K562 (cell line): Measurements from ENCODE around the gene GP1BB. TPM values are rescaled to one million over a fixed set of nuclear protein-coding genes. Genes with fewer than 3 reads are reported as not detected.
A peak's percentile ranks its signal among the peaks of the same experiment; 100 is the strongest.

ENCODE experiments used
- ATAC-seq: fragments of 200-7000 bp; cut with Tn5 transposase; 3 replicates; pipeline ENCODE4 v1.9.1; 2020; ENCODE audit warnings: moderate library complexity
- BruUV-seq: library from RNA; stranded (reverse); fragments of 400-500 nt; replicated peaks from 2 replicates; lab custom pipeline; 2021; lab: Mats Ljungman, UMichigan
- CTCF ChIA-PET: fragments of 300-600 bp; formaldehyde crosslinking; extraction: SDS; loops from one replicate; lab custom pipeline; 2021; ENCODE audit warnings: low intra/inter-chr PET ratio; lab: Yijun Ruan, JAX
- POLR2A ChIA-PET: fragments of 300-600, 350-650 bp; sonication (Branson Sonifier 250); formaldehyde crosslinking; extraction: SDS; loops from one replicate; lab custom pipeline; 2021; ENCODE audit warnings: antibody characterized with exemption, inconsistent platforms; lab: Yijun Ruan, JAX
- DNase-seq, 4 experiments: peaks; one replicate each; pipeline versions ENCODE4 v3.0.0 to v3.0.0-alpha.2; 2011 to 2018; ENCODE audit warnings: low spot score in 3 of 4, mixed read lengths in 3 of 4; ENCODE audit errors: extremely low read depth in 1 of 4
- FAIRE-seq: peaks from 2 replicates; lab custom pipeline; 2011; peaks lifted over from hg19 to GRCh38; lab: Jason Lieb, UNC
- H2AFZ ChIP-seq: 2 replicates; pipeline ENCODE4 v1.6.0; 2011; ENCODE audit warnings: low read depth, low read length, control low read depth, inconsistent platforms
- H3K27ac ChIP-seq: fragments of 200-600 bp; 3 replicates; pipeline ENCODE4 v1.8.0; 2011; ENCODE audit warnings: low read depth, mild to moderate bottlenecking, control low read depth, inconsistent platforms, low read length, moderate library complexity, mixed read lengths; ENCODE audit errors: extremely low read depth
- H3K27me3 ChIP-seq, 2 experiments: fragments of 300-600 bp in 1 of 2; 2 replicates in 1 of 2; 3 replicates in 1 of 2; pipeline versions ENCODE4 v1.6.0 to v1.8.0; 2011; ENCODE audit warnings: inconsistent platforms in 2 of 2, low read length in 2 of 2, mild to moderate bottlenecking in 1 of 2, mixed read lengths in 1 of 2, moderate library complexity in 1 of 2; ENCODE audit not compliant: control insufficient read depth in 2 of 2, insufficient read depth in 2 of 2
- H3K36me3 ChIP-seq: fragments of 300-600 bp; 3 replicates; pipeline ENCODE4 v1.8.0; 2011; ENCODE audit warnings: mild to moderate bottlenecking, low read length, inconsistent platforms; ENCODE audit not compliant: control insufficient read depth, insufficient read depth
- H3K4me1 ChIP-seq, 2 experiments: fragments of 200-600 bp in 1 of 2; replicated peaks in 1 of 2; 2 replicates in 1 of 2; 3 replicates in 1 of 2; pipeline versions ENCODE4 v1.5.1 to v1.8.0; 2011; ENCODE audit warnings: inconsistent platforms in 2 of 2, low read length in 2 of 2, mild to moderate bottlenecking in 1 of 2, mixed read lengths in 1 of 2, moderate library complexity in 1 of 2; ENCODE audit not compliant: control insufficient read depth in 2 of 2, insufficient read depth in 2 of 2
- H3K4me2 ChIP-seq: 2 replicates; pipeline ENCODE4 v1.6.1; 2011; ENCODE audit warnings: low read length, control low read depth, inconsistent platforms, mixed read lengths; ENCODE audit not compliant: insufficient read depth
- H3K4me3 ChIP-seq: fragments of 200-600 bp; sonication (generic), shearing (Covaris generic); 2 replicates; pipeline ENCODE4 v1.5.1; 2016; ENCODE audit warnings: control low read depth, inconsistent platforms
- H3K79me2 ChIP-seq: fragments of 200-600 bp; 3 replicates; pipeline ENCODE4 v1.8.0; 2011; ENCODE audit warnings: low read length, inconsistent platforms; ENCODE audit not compliant: control insufficient read depth, insufficient read depth
- H3K9ac ChIP-seq, 2 experiments: 2 replicates each; pipeline versions ENCODE4 v1.6.0 to v1.6.1; 2011; ENCODE audit warnings: low read depth in 2 of 2, low read length in 2 of 2, control low read depth in 1 of 2, inconsistent platforms in 1 of 2, mild to moderate bottlenecking in 1 of 2, mixed read lengths in 1 of 2; ENCODE audit not compliant: insufficient read depth in 1 of 2
- H3K9me1 ChIP-seq: one replicate; pipeline ENCODE4 v1.6.0; 2011; ENCODE audit warnings: inconsistent platforms, mild to moderate bottlenecking, low read length, moderate library complexity; ENCODE audit not compliant: control insufficient read depth, insufficient read depth
- H3K9me3 ChIP-seq: replicated peaks from 2 replicates; pipeline ENCODE4 v1.5.1; 2011; ENCODE audit warnings: low read depth, low read length, inconsistent platforms; ENCODE audit not compliant: control insufficient read depth, insufficient read depth
- H4K20me1 ChIP-seq: replicated peaks from 2 replicates; pipeline ENCODE4 v1.6.1; 2011; ENCODE audit warnings: low read length, inconsistent platforms, mixed read lengths; ENCODE audit not compliant: control insufficient read depth, insufficient read depth
- CBFB ChIP-seq: sonication (generic); formaldehyde crosslinking; IDR thresholded peaks from 2 replicates; pipeline ENCODE4 v1.4.0; 2020; ENCODE audit warnings: mild to moderate bottlenecking, missing genetic modification reagents
- DMBX1 ChIP-seq: fragments of 250-450 bp; sonication (Bioruptor Pico); IDR thresholded peaks from 2 replicates; pipeline ENCODE4 v1.8.0; 2022; ENCODE audit warnings: inconsistent platforms, mild to moderate bottlenecking, moderate library complexity, borderline replicate concordance
- KAT2B ChIP-seq: IDR thresholded peaks from one replicate; pipeline ENCODE4 v1.6.1; 2012; ENCODE audit warnings: low read depth, mild to moderate bottlenecking, control low read depth, inconsistent platforms, low read length, moderate library complexity
- KDM2B ChIP-seq: fragments of 250-450 bp; sonication (Bioruptor Pico); IDR thresholded peaks from 2 replicates; pipeline ENCODE4 v1.8.0; 2021; ENCODE audit warnings: mild to moderate bottlenecking, moderate library complexity
- NEUROD1 ChIP-seq: fragments of 150-350 bp; IDR thresholded peaks from 2 replicates; pipeline ENCODE4 v1.6.1; 2014; ENCODE audit warnings: borderline replicate concordance, low read length, low read depth; ENCODE audit not compliant: partially characterized antibody
- NRF1 ChIP-seq, 2 experiments: fragments of 450-650 bp; IDR thresholded peaks in 1 of 2; conservative IDR thresholded peaks in 1 of 2; 2 replicates each; pipeline ENCODE4 v1.6.1; 2014; ENCODE audit warnings: mild to moderate bottlenecking in 2 of 2
- RBM14 ChIP-seq: fragments of 200-400 bp; formaldehyde crosslinking; IDR thresholded peaks from 2 replicates; pipeline ENCODE4 v1.6.1; 2018; ENCODE audit warnings: low read depth, mild to moderate bottlenecking, low read length, moderate library complexity, borderline replicate concordance; ENCODE audit not compliant: insufficient read depth
- SIN3B ChIP-seq: fragments of 450-650 bp; IDR thresholded peaks from 2 replicates; pipeline ENCODE4 v1.6.1; 2017; ENCODE audit warnings: low read depth, mild to moderate bottlenecking, moderate library complexity
- SLC30A9 ChIP-seq: fragments of 250-450 bp; sonication (Bioruptor Pico); IDR thresholded peaks from 2 replicates; pipeline ENCODE4 v1.8.0; 2022; ENCODE audit warnings: mild to moderate bottlenecking, moderate library complexity
- SPI1 ChIP-seq: IDR thresholded peaks from 2 replicates; pipeline ENCODE4 v1.6.1; 2011; ENCODE audit warnings: low read depth, low read length, control low read depth, borderline replicate concordance
- ZBTB8A ChIP-seq: fragments of 450-650 bp; IDR thresholded peaks from 2 replicates; pipeline ENCODE4 v1.6.1; 2018; ENCODE audit warnings: mild to moderate bottlenecking, moderate library complexity; ENCODE audit not compliant: partially characterized antibody
- ZNF507 ChIP-seq: conservative IDR thresholded peaks from 2 replicates; pipeline ENCODE4 v1.6.1; 2017; ENCODE audit warnings: missing genetic modification characterization, missing compliant biosample characterization
- ZNF668 ChIP-seq: fragments of 250-450 bp; sonication (Bioruptor Pico); IDR thresholded peaks from 2 replicates; pipeline ENCODE4 v1.8.0; 2022; ENCODE audit warnings: mild to moderate bottlenecking, inconsistent platforms
- WGBS: fragments of 100-300 bp; shearing (Covaris generic); methylation state at CpG from one replicate; pipeline ENCODE4 v1.1.6; 2016; ENCODE audit warnings: low coverage, mixed read lengths; ENCODE audit not compliant: insufficient coverage; ENCODE audit errors: missing lambda C conversion rate; 5-methylcytosine and 5-hydroxymethylcytosine counted together
- in situ Hi-C: fragments of 300-500 bp; cut with MboI; formaldehyde crosslinking; loops from 4 replicates; pipeline ENCODE4 v1.15.0; 2018; ENCODE audit warnings: inconsistent platforms, mixed read lengths
- intact Hi-C: fragments of 100-400 bp; cut with micrococcal nuclease; formaldehyde crosslinking; loops from 2 replicates; pipeline ENCODE4 v1.14.2; 2022
- polyA plus RNA-seq, 8 experiments: library from polyadenylated mRNA; depleted of rRNA in 4 of 8; stranded (reverse) in 5 of 8; unstranded in 3 of 8; fragments of >200 nt; fragmentation: Nextera tagmentation in 2 of 8; fragmentation: Illumina TruSeq in 1 of 8; extraction: Ambion mirVana in 2 of 8; extraction: Trizol in 1 of 8; gene quantifications; 2 replicates each; pipeline versions ENCODE4 v1.2.1 to v1.2.3, GENCODE V29; 2011 to 2014; ENCODE audit warnings: inconsistent platforms in 1 of 8, missing spikeins in 1 of 8
- total RNA-seq, 7 experiments: library from RNA; depleted of rRNA in 6 of 7; stranded (reverse); fragments of >200 nt in 6 of 7; fragmentation: Illumina TruSeq in 2 of 7; extraction: Trizol in 2 of 7; gene quantifications; 2 replicates each; pipeline versions ENCODE4 v1.2.1 to v1.2.3, GENCODE V29; 2011 to 2021; ENCODE audit warnings: low replicate concordance in 1 of 7
- TF ChIP-seq, protein P1 (sequence below): fragments of 450-650 bp; formaldehyde crosslinking; conservative IDR thresholded peaks from 2 replicates; pipeline ENCODE4 v1.4.0; 2022; ENCODE audit warnings: mild to moderate bottlenecking, missing genetic modification characterization
- TF ChIP-seq, protein P2 (sequence below): fragments of 200-800 bp; sonication (Bioruptor generic); IDR thresholded peaks from 2 replicates; pipeline ENCODE4 v1.6.1; 2017; ENCODE audit warnings: missing genetic modification characterization, missing compliant biosample characterization

GP1BB gene
- total and polyA plus RNA-seq, 9 of the 15 experiments (the other 6 are each of a cell fraction or from before 2014, with no cell fraction given) = 0.69 to 162 (median 2.8) TPM

DNA sequence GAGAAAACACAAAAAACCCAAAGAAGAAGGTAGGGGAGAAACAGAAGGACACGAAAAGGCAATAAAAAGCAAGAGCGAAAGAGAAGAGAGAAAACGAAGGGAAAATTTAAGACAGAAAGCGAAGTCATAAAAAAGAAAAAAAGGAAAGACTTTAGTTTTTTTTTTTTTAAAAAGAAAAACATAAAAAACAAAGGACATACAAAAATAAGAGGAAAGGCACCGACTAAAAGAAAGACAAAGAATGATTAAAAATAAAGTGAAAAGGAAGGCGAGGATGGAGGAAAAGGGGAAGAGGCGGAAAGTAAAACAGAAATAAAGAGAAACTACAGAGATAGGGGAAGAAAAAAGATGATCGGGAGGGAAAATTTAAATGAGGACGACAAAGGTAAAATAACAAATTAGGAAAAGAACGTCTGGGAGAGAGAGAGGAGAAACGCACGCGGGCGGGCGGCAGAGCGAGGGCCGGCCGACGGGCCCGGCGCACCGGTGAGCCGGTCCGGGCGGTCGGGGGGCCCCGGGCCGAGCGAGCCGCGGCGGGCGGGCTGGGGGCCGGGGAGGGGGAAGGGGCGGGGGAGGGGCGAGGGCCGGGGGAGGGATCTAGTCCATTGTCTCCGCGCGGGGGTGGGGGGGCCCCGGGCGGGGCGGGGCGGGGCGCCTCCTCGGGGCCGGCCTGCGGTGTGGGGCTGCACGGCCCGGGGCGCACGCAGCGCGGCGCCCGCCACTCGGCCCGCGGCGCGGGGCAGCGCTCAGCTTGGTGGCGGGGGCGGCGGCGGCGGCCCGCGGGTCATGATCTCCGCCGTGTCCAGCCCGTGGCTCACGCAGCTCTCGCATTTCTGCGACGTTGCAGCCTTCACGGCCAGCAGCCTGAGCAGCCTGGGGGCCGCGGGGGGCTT, 37.0 kb downstream of the GP1BB start, which contains the start of gene TBX1 (continued):
- TF ChIP-seq NRF1 (conservative IDR thresholded peaks at IDR 0.05 in 1 of 2, IDR thresholded peaks at IDR 0.05 in 1 of 2) (no peak), SPI1 (peak; percentile 52; the same call in 1 of the 2 replicates), KAT2B (no peak)
- TF ChIP-seq, protein P1, sequence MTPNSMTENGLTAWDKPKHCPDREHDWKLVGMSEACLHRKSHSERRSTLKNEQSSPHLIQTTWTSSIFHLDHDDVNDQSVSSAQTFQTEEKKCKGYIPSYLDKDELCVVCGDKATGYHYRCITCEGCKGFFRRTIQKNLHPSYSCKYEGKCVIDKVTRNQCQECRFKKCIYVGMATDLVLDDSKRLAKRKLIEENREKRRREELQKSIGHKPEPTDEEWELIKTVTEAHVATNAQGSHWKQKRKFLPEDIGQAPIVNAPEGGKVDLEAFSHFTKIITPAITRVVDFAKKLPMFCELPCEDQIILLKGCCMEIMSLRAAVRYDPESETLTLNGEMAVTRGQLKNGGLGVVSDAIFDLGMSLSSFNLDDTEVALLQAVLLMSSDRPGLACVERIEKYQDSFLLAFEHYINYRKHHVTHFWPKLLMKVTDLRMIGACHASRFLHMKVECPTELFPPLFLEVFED = peak; percentile 60

DNA sequence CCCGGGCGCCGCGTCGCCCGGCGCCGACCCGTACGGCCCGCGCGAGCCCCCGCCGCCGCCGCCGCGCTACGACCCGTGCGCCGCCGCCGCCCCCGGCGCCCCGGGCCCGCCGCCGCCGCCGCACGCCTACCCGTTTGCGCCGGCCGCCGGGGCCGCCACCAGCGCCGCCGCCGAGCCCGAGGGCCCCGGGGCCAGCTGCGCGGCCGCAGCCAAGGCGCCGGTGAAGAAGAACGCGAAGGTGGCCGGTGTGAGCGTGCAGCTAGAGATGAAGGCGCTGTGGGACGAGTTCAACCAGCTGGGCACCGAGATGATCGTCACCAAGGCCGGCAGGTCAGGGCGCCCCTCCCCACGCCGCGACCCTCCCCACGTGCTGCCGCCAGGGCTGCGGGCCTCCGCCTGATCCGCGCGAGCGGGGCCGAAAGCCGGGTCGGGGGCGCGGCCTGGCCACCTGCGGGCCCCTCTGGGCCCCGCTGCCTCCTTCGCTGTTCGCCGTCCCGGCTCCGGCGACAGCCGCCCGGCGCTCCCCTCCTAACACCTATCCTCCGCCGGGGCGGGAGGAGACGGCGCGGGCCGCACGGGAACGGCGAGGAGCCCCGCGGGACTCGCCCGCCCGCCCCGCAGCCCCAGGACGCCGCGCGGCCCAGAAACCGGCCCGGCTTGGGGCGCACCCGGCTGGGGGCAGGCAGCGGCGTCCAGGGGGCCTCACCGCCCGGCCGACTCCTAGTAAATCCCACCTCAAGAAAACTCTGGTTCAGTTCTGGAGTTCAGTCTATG, 37.8 kb downstream of the GP1BB start:
- Histone ChIP-seq H3K27me3 (peaks cover 14 to 38% of the 10 kb centered on the region in 2 experiments; a peak in 4 of 5 replicates), H3K9me1 (peaks cover 9% of the 10 kb centered on the region), H3K9ac (peak overlapping the region; percentile 58 to 87), H3K36me3 (peaks cover 8% of the 10 kb centered on the region; the same call in 1 of the 3 replicates), H4K20me1 (peaks cover 20% of the 10 kb centered on the region), H3K4me3 (peak overlapping the region; percentile 36), H3K9me3 (no peaks in the 10 kb centered on the region), H2AFZ (peak overlapping the region; percentile 42; the same call in 1 of the 2 replicates), H3K79me2 (peaks cover 25% of the 10 kb centered on the region), H3K4me2 (peak overlapping the region; percentile 76), H3K27ac (peak overlapping the region; percentile 13; the same call in 2 of the 3 replicates), H3K4me1 (peaks cover 23 to 93% of the 10 kb centered on the region in 2 experiments; a peak in 4 of 5 replicates)
- no peak for FAIRE-seq
- peak in 2 of 4 experiments; percentile 71 to 78 for DNase-seq
- intact Hi-C loops (no loop called here), in situ Hi-C loops (no loop called here)
- BruUV-seq = no TSS peak
- WGBS = 49% methylated on average over 93 of the region's 117 CpGs
- ChIA-PET POLR2A (interaction anchor here (0.6 to 6.7 kb wide), 18 partner anchors 8 to 1257 kb away, joined by 3 to 78 read pairs (median 6); no protein-coding TSS in a partner anchor), CTCF (interaction anchor here (0.7 to 1.0 kb wide), 2 partner anchors 107 to 149 kb away, joined by 3 to 7 read pairs; no protein-coding TSS in a partner anchor)
- ATAC-seq = no peak
- peak; percentile 49; the same call in 1 of the 2 replicates for TF ChIP-seq KDM2B
- no peak for TF ChIP-seq ZNF507
- no peak for TF ChIP-seq RBM14
- TF ChIP-seq ZBTB8A = no peak
- TF ChIP-seq CBFB (CRISPR knock-in tag) = no peak
- TF ChIP-seq SLC30A9 (CRISPR knock-in tag) = no peak
- TF ChIP-seq, protein P2, sequence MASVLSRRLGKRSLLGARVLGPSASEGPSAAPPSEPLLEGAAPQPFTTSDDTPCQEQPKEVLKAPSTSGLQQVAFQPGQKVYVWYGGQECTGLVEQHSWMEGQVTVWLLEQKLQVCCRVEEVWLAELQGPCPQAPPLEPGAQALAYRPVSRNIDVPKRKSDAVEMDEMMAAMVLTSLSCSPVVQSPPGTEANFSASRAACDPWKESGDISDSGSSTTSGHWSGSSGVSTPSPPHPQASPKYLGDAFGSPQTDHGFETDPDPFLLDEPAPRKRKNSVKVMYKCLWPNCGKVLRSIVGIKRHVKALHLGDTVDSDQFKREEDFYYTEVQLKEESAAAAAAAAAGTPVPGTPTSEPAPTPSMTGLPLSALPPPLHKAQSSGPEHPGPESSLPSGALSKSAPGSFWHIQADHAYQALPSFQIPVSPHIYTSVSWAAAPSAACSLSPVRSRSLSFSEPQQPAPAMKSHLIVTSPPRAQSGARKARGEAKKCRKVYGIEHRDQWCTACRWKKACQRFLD (CRISPR knock-in tag) = peak; percentile 63
- TF ChIP-seq ZNF668 (CRISPR knock-in tag) = 0 out of 2 replicates have a peak, but pooled peaks have one; percentile 9
- TF ChIP-seq DMBX1 (CRISPR knock-in tag) = no peak
- TF ChIP-seq NEUROD1 = no peak
- no peak for TF ChIP-seq SIN3B
